GM19043 (cell line): ENCODE results near the gene CLMP.

Experiments used
- ATAC-seq: cut with Tn5 transposase; IDR thresholded peaks from one replicate; pipeline ENCODE4 v1.9.1; 2021; ENCODE audit warnings: low read depth; ENCODE audit not compliant: unreplicated experiment

Gene CLMP

GRCh38 chr11:123191939-123192338 is 3.1 kb downstream of the CLMP start:
- ATAC-seq, result no peak

DNA sequence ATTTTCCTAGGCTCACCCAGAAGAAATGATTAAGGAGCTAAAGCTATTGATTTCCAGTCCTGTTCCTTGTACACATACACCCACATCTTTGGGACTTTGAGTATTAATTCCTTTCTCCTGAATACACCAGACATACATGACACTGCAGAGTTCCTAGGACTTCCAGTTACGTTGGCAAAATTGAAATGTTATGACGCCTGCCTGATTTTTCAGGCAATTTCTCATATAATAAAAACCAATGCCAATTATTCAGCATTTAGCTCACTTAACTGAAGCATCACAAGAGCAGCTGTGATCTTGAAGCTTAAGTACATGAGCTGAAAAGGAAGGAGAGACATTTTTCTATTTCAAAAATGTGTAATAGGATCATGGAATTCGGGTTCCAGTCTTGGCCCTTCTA is 4.5 kb downstream of the CLMP start:
- ATAC-seq, result no peak

- ATAC-seq, result no peak
Observed at GRCh38 chr11:123188508-123189165, 6.4 kb downstream of the CLMP start.

GRCh38 chr11:123187665-123188507 is 7.2 kb downstream of the CLMP start:
- ATAC-seq, result no peak

GRCh38 chr11:123187248-123187647 is 7.8 kb downstream of the CLMP start:
- ATAC-seq, result no peak

DNA sequence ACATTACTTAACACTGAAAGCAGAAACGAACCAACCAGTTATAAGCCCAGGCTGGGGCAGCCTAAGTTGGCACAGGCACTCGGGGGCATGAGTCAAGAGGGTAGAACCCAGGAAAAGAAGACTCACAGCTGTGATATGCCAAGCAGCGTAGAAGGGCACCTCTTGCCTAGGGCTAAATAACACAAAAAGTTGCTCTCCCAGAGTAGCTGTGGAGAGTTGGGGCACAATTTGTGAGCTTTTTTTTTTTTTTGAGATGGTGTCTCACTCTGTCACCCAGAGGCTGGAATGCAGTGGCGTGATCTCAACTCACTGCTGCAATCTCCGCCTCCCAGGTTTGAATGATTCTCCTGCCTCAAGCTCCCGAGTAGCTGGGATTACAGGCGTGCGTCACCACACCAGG is 8.8 kb downstream of the CLMP start:
- no peak for ATAC-seq

DNA sequence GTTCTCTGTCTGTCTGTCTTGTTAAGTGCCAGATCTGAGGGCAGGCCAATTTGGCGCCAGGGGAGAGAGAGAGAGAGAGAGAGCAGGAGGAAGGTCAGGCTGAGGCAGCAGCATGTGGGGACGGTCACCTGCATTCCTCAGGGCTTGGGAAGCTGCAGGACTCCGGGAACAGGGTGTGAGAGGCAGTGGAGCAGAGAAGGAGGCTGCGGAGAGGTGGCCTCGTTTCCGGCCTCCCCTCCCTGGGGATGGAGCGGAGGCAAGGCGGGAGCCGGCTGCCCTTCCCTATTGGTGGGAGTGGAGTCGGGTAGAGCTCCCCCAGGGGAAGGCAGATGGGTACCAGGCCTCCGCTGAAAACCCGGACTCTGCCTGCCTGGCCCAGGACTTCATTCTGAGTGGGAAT is 9.7 kb downstream of the CLMP start:
- ATAC-seq, result no peak

GRCh38 chr11:123184531-123184930 is 10.5 kb downstream of the CLMP start:
- ATAC-seq, result no peak

DNA sequence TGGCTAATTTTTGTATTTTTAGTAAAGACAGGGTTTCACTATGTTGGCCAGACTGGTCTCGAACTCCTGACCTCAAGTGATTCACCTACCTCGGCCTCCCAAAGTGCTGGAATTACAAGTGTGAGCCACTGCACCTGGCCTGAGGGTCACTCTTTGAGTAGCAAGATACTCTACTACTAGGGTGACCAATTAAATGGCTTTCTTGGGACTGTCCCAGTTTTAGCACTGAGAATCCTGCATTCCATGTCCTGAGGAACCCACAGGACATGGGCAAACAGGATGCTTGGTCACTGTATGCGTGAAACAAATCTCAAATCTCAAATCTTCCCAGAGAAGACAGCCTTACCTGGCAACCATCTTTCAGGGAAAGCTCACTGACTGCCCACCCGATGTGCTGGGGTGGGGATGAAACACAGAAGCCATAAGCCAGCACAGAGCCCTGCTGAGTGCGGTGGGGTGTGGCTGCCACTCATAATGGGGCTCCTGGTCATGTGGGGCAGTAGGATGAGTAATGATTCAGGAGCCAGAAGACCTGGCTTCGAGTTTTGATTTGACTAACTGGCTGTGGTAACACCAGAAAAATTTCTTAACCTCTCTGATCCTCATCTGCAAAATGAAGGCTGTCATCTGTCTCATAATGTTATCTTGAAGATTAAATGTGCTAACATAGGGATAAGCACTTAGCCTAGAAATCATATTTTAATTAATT is 11.5 kb downstream of the CLMP start:
- no peak for ATAC-seq

GRCh38 chr11:123181767-123182500 is 13.1 kb downstream of the CLMP start:
- ATAC-seq, result no peak

- ATAC-seq, result no peak
Observed at GRCh38 chr11:123181075-123181474, 14.0 kb downstream of the CLMP start.

GRCh38 chr11:123180574-123180973 is 14.5 kb downstream of the CLMP start:
- no peak for ATAC-seq

DNA sequence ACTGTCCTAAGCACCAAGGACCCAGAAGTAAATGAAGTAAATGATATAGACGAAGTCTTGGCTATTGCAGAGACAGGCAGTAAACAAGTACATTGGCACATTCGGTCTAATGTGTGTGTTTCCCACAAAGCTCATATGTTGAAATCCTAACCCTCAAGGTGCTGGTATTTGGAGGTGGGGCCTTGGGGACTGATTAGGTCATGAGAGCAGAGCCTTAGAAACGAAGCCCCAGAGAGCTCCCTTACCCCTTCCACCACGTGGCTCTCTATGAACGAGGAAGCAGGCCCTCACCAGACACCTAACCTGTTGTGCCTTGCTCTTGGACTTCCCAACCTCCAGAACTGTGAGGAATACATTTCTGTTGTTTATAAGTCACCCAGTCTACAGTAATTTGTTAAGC is 14.9 kb downstream of the CLMP start:
- ATAC-seq, result no peak

GRCh38 chr11:123179586-123179985 is 15.5 kb downstream of the CLMP start:
- no peak for ATAC-seq

GRCh38 chr11:123178186-123178585 is 16.9 kb downstream of the CLMP start:
- no peak for ATAC-seq

DNA sequence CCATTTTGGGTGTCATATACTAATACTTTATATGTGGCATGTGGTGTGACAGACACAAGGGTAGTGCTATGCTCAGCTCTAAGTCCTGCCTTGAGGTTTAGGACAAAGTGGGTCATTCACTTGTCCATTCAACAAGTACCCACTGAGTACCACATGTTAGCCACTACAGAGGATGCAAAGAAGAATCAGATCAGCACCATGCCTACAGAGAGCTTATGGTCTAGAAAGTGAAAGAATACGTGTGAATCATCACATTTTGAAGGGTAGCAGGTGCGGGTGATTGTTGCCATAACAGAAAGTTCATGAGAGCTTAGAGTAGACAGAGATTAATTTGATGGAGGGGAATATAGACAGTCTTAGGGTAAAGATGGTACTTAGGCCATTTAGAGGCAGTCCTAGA is 18.3 kb downstream of the CLMP start:
- ATAC-seq, result no peak

DNA sequence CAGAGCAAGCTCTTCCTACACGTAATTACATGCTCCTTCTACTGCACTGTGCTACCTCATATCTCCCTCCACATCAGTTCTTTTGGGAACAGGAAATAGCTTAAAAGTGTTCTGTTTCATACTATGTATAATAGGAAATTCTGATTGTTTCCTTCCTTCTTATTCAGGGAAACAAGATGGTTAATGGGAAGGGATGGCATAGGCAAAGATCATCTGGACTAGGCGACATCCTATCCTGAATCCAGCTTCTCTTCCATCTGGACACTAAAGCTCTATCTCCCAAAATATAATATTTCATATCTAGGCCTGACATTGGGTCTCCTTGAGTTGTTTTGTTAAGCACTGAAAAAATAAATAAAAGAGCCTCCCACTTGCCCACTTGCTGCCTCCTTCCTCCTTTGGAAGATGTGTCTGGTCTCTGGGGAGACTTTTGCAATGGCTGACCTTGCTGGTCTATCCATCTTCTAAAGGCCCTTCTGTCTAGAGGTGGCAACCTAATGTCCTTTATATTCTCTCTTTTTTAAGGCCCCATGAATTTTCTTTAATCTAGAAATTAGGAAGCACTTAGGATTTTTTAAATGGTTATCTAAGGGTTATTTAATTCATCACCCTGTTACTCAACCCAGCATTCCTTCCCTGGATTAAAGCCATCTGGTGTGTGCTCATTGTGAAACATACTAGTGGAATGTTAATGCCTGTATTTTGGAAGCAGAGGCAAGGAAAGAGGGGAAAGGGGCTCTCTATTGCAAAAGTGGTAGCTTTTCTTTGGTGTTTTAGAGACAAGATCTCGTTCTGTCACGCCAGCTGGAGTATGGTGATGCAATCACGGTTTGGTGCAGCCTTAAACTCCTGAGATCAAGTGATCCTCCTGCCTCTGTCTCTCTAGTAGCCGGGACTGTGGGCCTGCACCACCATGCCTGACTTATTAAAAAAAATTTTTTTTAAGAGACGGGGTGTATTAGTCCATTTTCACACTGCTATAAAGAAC is 20.6 kb downstream of the CLMP start:
- no peak for ATAC-seq

GRCh38 chr11:123173856-123174186 is 21.2 kb downstream of the CLMP start:
- ATAC-seq, result no peak

- no peak for ATAC-seq
Observed at GRCh38 chr11:123173040-123173855, 21.8 kb downstream of the CLMP start.
